HG03159 (cell line): ENCODE measurements around the gene MCTS1.
A peak's percentile ranks its signal among the peaks of the same experiment; 100 is the strongest.
"Not testable (repeated sequence)": the region's sequence is repeated elsewhere in the genome, so short reads cannot be mapped to it uniquely, and the experiment has no call there.

ENCODE experiments used
- ATAC-seq: cut with Tn5 transposase; IDR thresholded peaks from one replicate; pipeline ENCODE4 v1.9.1; 2021; ENCODE audit warnings: mild to moderate bottlenecking, moderate library complexity; ENCODE audit not compliant: unreplicated experiment

The MCTS1 gene

GRCh38 chrX:120603707-120604360 is at the start of gene MCTS1:
Gene MCTS1 (plus strand): TSS chrX:120604101. CDS start chrX:120604237, 136 bp downstream.
- ATAC-seq: peak; percentile 89

- ATAC-seq: no peak
Observed at GRCh38 chrX:120556251-120556650, 47.6 kb upstream of the MCTS1 start.

GRCh38 chrX:120559804-120560203 is 44.1 kb upstream of the MCTS1 start:
- ATAC-seq: no peak

GRCh38 chrX:120560405-120560841 is 43.5 kb upstream of the MCTS1 start:
- ATAC-seq: peak; percentile 29

GRCh38 chrX:120560842-120561633 is 42.9 kb upstream of the MCTS1 start, which contains the start of gene CUL4B:
Gene CUL4B (minus strand): TSS chrX:120560962. CDS start chrX:120560638, 324 bp downstream.
- peak; percentile 83 for ATAC-seq

GRCh38 chrX:120561634-120562568 is 42.0 kb upstream of the MCTS1 start:
- ATAC-seq: no peak

- no peak for ATAC-seq
Observed at GRCh38 chrX:120562569-120562926, 41.4 kb upstream of the MCTS1 start.

- ATAC-seq: no peak
Observed at GRCh38 chrX:120564925-120565324, 39.0 kb upstream of the MCTS1 start.

- ATAC-seq: no peak
Observed at GRCh38 chrX:120566817-120567216, 37.1 kb upstream of the MCTS1 start.

GRCh38 chrX:120568035-120568434 is 35.9 kb upstream of the MCTS1 start:
- ATAC-seq: no peak

GRCh38 chrX:120568609-120569008 is 35.3 kb upstream of the MCTS1 start:
- ATAC-seq: no peak

- ATAC-seq: no peak
Observed at GRCh38 chrX:120570011-120570600, 33.8 kb upstream of the MCTS1 start.

- ATAC-seq: not testable (repeated sequence)
Observed at GRCh38 chrX:120573806-120574205, 30.1 kb upstream of the MCTS1 start.

GRCh38 chrX:120575379-120576114 is 28.4 kb upstream of the MCTS1 start:
- no peak for ATAC-seq

GRCh38 chrX:120585702-120586101 is 18.2 kb upstream of the MCTS1 start:
- no peak for ATAC-seq

- ATAC-seq: peak; percentile 64
Observed at GRCh38 chrX:120604361-120604782, 471 bp downstream of the MCTS1 start.

GRCh38 chrX:120612086-120612485 is 8.2 kb downstream of the MCTS1 start:
- no peak for ATAC-seq

GRCh38 chrX:120614816-120615215 is 10.9 kb downstream of the MCTS1 start:
- ATAC-seq: no peak

- ATAC-seq: no peak
Observed at GRCh38 chrX:120617996-120618630, 14.2 kb downstream of the MCTS1 start.

GRCh38 chrX:120625371-120625770 is 21.5 kb downstream of the MCTS1 start:
- ATAC-seq: no peak
